Measurements from ENCODE around the gene ACOX2.

The ACOX2 gene

GRCh38 chr3:58536501-58537411 is at the start of gene ACOX2:
TSS of gene ACOX2 (minus strand) at chr3:58537190. CDS start at chr3:58535106, 2,084 bp downstream.
- peak within 1 kb of the TSS; percentile 48 for H2AFZ ChIP-seq (ENCODE audit: low read length)
- H3F3A ChIP-seq (ENCODE audit: low read depth) = no peaks in the 10 kb centered on the region
- no peaks in the 10 kb centered on the region for H3K9me3 ChIP-seq (ENCODE audit: insufficient read depth, low read depth, low read length)
- no peaks in the 10 kb centered on the region for H3K9me2 ChIP-seq (replicated peaks; ENCODE audit: low read depth, low read length)
- no peaks in the 10 kb centered on the region for H4K20me1 ChIP-seq (ENCODE audit: insufficient read depth, low read length, poor library complexity, severe bottlenecking)
- H3K4me1 ChIP-seq (ENCODE audit: insufficient read depth, low read length, poor library complexity, severe bottlenecking) = peaks cover 64% of the 10 kb centered on the region
- H3K4me3 ChIP-seq (ENCODE audit: low read length, poor library complexity, severe bottlenecking) = peak within 1 kb of the TSS; percentile 62
- H3K9ac ChIP-seq (ENCODE audit: low read depth, low read length, poor library complexity, severe bottlenecking) = peak within 1 kb of the TSS; percentile 71
- H3K27me3 ChIP-seq (ENCODE audit: insufficient read depth, low read length, poor library complexity, severe bottlenecking) = no peaks in the 10 kb centered on the region
- no peaks in the 10 kb centered on the region for H3K36me3 ChIP-seq (ENCODE audit: insufficient read depth, low read length)
- H3K4me2 ChIP-seq (ENCODE audit: low read depth, low read length, poor library complexity, severe bottlenecking) = peak within 1 kb of the TSS; percentile 72
- no peaks in the 10 kb centered on the region for H3K79me2 ChIP-seq (ENCODE audit: insufficient read depth, low read length)
- no peak for TF ChIP-seq CTCF (conservative IDR thresholded peaks at IDR 0.05; ENCODE audit: low read length)
- no peak for TF ChIP-seq EZH2phosphoT487 (IDR thresholded peaks at IDR 0.05; ENCODE audit: borderline replicate concordance)

GRCh38 chr3:58585994-58586393 is 49.0 kb upstream of the ACOX2 start:
- Histone ChIP-seq H3F3A (ENCODE audit: low read depth) (no peaks in the 10 kb centered on the region), H3K4me1 (ENCODE audit: insufficient read depth, low read length, poor library complexity, severe bottlenecking) (peaks cover 6% of the 10 kb centered on the region), H3K27me3 (ENCODE audit: insufficient read depth, low read length, poor library complexity, severe bottlenecking) (no peaks in the 10 kb centered on the region), H3K4me2 (ENCODE audit: low read depth, low read length, poor library complexity, severe bottlenecking) (peak overlapping the region; percentile 79), H3K79me2 (ENCODE audit: insufficient read depth, low read length) (no peaks in the 10 kb centered on the region), H3K9me2 (replicated peaks; ENCODE audit: low read depth, low read length) (no peaks in the 10 kb centered on the region), H3K36me3 (ENCODE audit: insufficient read depth, low read length) (no peaks in the 10 kb centered on the region), H4K20me1 (ENCODE audit: insufficient read depth, low read length, poor library complexity, severe bottlenecking) (no peaks in the 10 kb centered on the region), H3K9me3 (ENCODE audit: insufficient read depth, low read depth, low read length) (no peaks in the 10 kb centered on the region), H3K9ac (ENCODE audit: low read depth, low read length, poor library complexity, severe bottlenecking) (no peak overlapping the region), H2AFZ (ENCODE audit: low read length) (no peak overlapping the region), H3K4me3 (ENCODE audit: low read length, poor library complexity, severe bottlenecking) (peak overlapping the region; percentile 78)
- TF ChIP-seq EZH2phosphoT487 (IDR thresholded peaks at IDR 0.05; ENCODE audit: borderline replicate concordance) = no peak
- TF ChIP-seq CTCF (conservative IDR thresholded peaks at IDR 0.05; ENCODE audit: low read length) = no peak

GRCh38 chr3:58585005-58585786 is 48.2 kb upstream of the ACOX2 start:
- H3K4me2 ChIP-seq (ENCODE audit: low read depth, low read length, poor library complexity, severe bottlenecking) = peak overlapping the region; percentile 79
- H3K9me3 ChIP-seq (ENCODE audit: insufficient read depth, low read depth, low read length) = no peaks in the 10 kb centered on the region
- H3K27me3 ChIP-seq (ENCODE audit: insufficient read depth, low read length, poor library complexity, severe bottlenecking) = no peaks in the 10 kb centered on the region
- peak overlapping the region; percentile 78 for H3K4me3 ChIP-seq (ENCODE audit: low read length, poor library complexity, severe bottlenecking)
- no peaks in the 10 kb centered on the region for H3K9me2 ChIP-seq (replicated peaks; ENCODE audit: low read depth, low read length)
- H3K9ac ChIP-seq (ENCODE audit: low read depth, low read length, poor library complexity, severe bottlenecking) = peak overlapping the region; percentile 52
- no peaks in the 10 kb centered on the region for H3K79me2 ChIP-seq (ENCODE audit: insufficient read depth, low read length)
- TF ChIP-seq CTCF (conservative IDR thresholded peaks at IDR 0.05; ENCODE audit: low read length) (peak; percentile 55), EZH2phosphoT487 (IDR thresholded peaks at IDR 0.05; ENCODE audit: borderline replicate concordance) (no peak)
- no peaks in the 10 kb centered on the region for H3F3A ChIP-seq (ENCODE audit: low read depth)
- no peaks in the 10 kb centered on the region for H3K36me3 ChIP-seq (ENCODE audit: insufficient read depth, low read length)
- peak overlapping the region; percentile 90 for H2AFZ ChIP-seq (ENCODE audit: low read length)
- H4K20me1 ChIP-seq (ENCODE audit: insufficient read depth, low read length, poor library complexity, severe bottlenecking) = no peaks in the 10 kb centered on the region
- H3K4me1 ChIP-seq (ENCODE audit: insufficient read depth, low read length, poor library complexity, severe bottlenecking) = peaks cover 6% of the 10 kb centered on the region
